Activated naive CD8-positive, alpha-beta T cell treated with anti-CD3 and anti-CD28 coated beads for 36 hours (primary cell): ENCODE measurements around the gene ALDH1A2. TPM values are rescaled to one million over a fixed set of nuclear protein-coding genes. Genes with fewer than 3 reads are reported as not detected.
A peak's percentile ranks its signal among the peaks of the same experiment; 100 is the strongest.
"Not testable (repeated sequence)": the region's sequence is repeated elsewhere in the genome, so short reads cannot be mapped to it uniquely, and the experiment has no call there.

Experiments used
- DNase-seq: peaks from one replicate; pipeline ENCODE4 v3.0.0; 2021
- H3K27ac Mint-ChIP-seq: one replicate; pipeline ENCODE4 v1.8.0; 2022; ENCODE audit warnings: mild to moderate bottlenecking, moderate library complexity, mixed read lengths
- H3K27me3 Mint-ChIP-seq: one replicate; pipeline ENCODE4 v1.8.0; 2022; ENCODE audit warnings: mild to moderate bottlenecking, mixed read lengths
- H3K36me3 Mint-ChIP-seq: one replicate; pipeline ENCODE4 v1.8.0; 2021; ENCODE audit warnings: mild to moderate bottlenecking, mixed read lengths
- H3K4me1 Mint-ChIP-seq: one replicate; pipeline ENCODE4 v1.8.0; 2021; ENCODE audit warnings: mixed read lengths
- H3K4me3 Mint-ChIP-seq: one replicate; pipeline ENCODE4 v1.8.0; 2022; ENCODE audit warnings: mild to moderate bottlenecking, moderate library complexity, mixed read lengths
- H3K9me3 Mint-ChIP-seq: one replicate; pipeline ENCODE4 v1.8.0; 2022; ENCODE audit warnings: mixed read lengths
- total RNA-seq, 2 experiments: library from RNA; stranded (reverse); gene quantifications; one replicate each; pipeline ENCODE4 v1.2.3, GENCODE V29; 2021

ALDH1A2 gene
- under 1 TPM; 0.35 to 0.90 TPM for total RNA-seq

- H3K36me3 Mint-ChIP-seq: no peaks in the 10 kb centered on the region
- peaks cover 61% of the 10 kb centered on the region for H3K27me3 Mint-ChIP-seq
- H3K4me1 Mint-ChIP-seq: peaks cover 2% of the 10 kb centered on the region
- H3K9me3 Mint-ChIP-seq: peaks cover 3% of the 10 kb centered on the region
- no peak within 1 kb of the TSS for H3K27ac Mint-ChIP-seq
- H3K4me3 Mint-ChIP-seq: peak within 1 kb of the TSS; percentile 48
- DNase-seq: peak; percentile 5
Measured at GRCh38 chr15:58065445-58066041, at the start of gene ALDH1A2. ALDH1A2 (minus strand) TSS chr15:58065711; CDS start chr15:58065650, 61 bp downstream.

- no peak overlapping the region for H3K27ac Mint-ChIP-seq
- H3K4me1 Mint-ChIP-seq: no peaks in the 10 kb centered on the region
- no peak for DNase-seq
- H3K27me3 Mint-ChIP-seq: peaks cover 16% of the 10 kb centered on the region
- H3K4me3 Mint-ChIP-seq: no peak overlapping the region
- H3K36me3 Mint-ChIP-seq: no peaks in the 10 kb centered on the region
- H3K9me3 Mint-ChIP-seq: no peaks in the 10 kb centered on the region
Measured at GRCh38 chr15:58114812-58115211, 49.3 kb upstream of the ALDH1A2 start.

- Mint-ChIP-seq H3K27ac (no peak overlapping the region), H3K36me3 (no peaks in the 10 kb centered on the region), H3K9me3 (no peaks in the 10 kb centered on the region), H3K27me3 (peaks cover 16% of the 10 kb centered on the region), H3K4me3 (no peak overlapping the region), H3K4me1 (no peaks in the 10 kb centered on the region)
- no peak for DNase-seq
Measured at GRCh38 chr15:58114388-58114787, 48.9 kb upstream of the ALDH1A2 start.

GRCh38 chr15:58113358-58113757 lies 47.8 kb upstream of the ALDH1A2 start:
- H3K4me3 Mint-ChIP-seq, DNase-seq, H3K27ac Mint-ChIP-seq, H3K36me3 Mint-ChIP-seq, H3K9me3 Mint-ChIP-seq, H3K4me1 Mint-ChIP-seq: not testable (repeated sequence)
- H3K27me3 Mint-ChIP-seq: peaks cover 16% of the 10 kb centered on the region

- Mint-ChIP-seq H3K27me3 (peaks cover 19% of the 10 kb centered on the region), H3K27ac (no peak overlapping the region), H3K4me3 (no peak overlapping the region), H3K9me3 (no peaks in the 10 kb centered on the region), H3K36me3 (no peaks in the 10 kb centered on the region), H3K4me1 (no peaks in the 10 kb centered on the region)
- no peak for DNase-seq
Measured at GRCh38 chr15:58111718-58112104, 46.2 kb upstream of the ALDH1A2 start.

- no peak overlapping the region for H3K27ac Mint-ChIP-seq
- H3K4me3 Mint-ChIP-seq: no peak overlapping the region
- H3K9me3 Mint-ChIP-seq: no peaks in the 10 kb centered on the region
- no peak for DNase-seq
- no peaks in the 10 kb centered on the region for H3K4me1 Mint-ChIP-seq
- peaks cover 19% of the 10 kb centered on the region for H3K27me3 Mint-ChIP-seq
- H3K36me3 Mint-ChIP-seq: no peaks in the 10 kb centered on the region
Measured at GRCh38 chr15:58110999-58111717, 45.6 kb upstream of the ALDH1A2 start.

GRCh38 chr15:58109419-58109818 lies 43.9 kb upstream of the ALDH1A2 start:
- H3K9me3 Mint-ChIP-seq: no peaks in the 10 kb centered on the region
- no peaks in the 10 kb centered on the region for H3K4me1 Mint-ChIP-seq
- peaks cover 25% of the 10 kb centered on the region for H3K27me3 Mint-ChIP-seq
- no peaks in the 10 kb centered on the region for H3K36me3 Mint-ChIP-seq
- DNase-seq: no peak
- H3K4me3 Mint-ChIP-seq: no peak overlapping the region
- no peak overlapping the region for H3K27ac Mint-ChIP-seq

- Mint-ChIP-seq H3K27ac (no peak overlapping the region), H3K4me1 (no peaks in the 10 kb centered on the region), H3K4me3 (no peak overlapping the region), H3K27me3 (peaks cover 33% of the 10 kb centered on the region), H3K9me3 (no peaks in the 10 kb centered on the region), H3K36me3 (no peaks in the 10 kb centered on the region)
- DNase-seq: no peak
Measured at GRCh38 chr15:58108117-58108516, 42.6 kb upstream of the ALDH1A2 start.

- H3K27ac Mint-ChIP-seq: no peak overlapping the region
- no peak for DNase-seq
- no peaks in the 10 kb centered on the region for H3K9me3 Mint-ChIP-seq
- H3K4me1 Mint-ChIP-seq: no peaks in the 10 kb centered on the region
- no peak overlapping the region for H3K4me3 Mint-ChIP-seq
- peaks cover 52% of the 10 kb centered on the region for H3K27me3 Mint-ChIP-seq
- H3K36me3 Mint-ChIP-seq: no peaks in the 10 kb centered on the region
Measured at GRCh38 chr15:58103482-58103881, 38.0 kb upstream of the ALDH1A2 start.

GRCh38 chr15:58096529-58097084 lies 31.1 kb upstream of the ALDH1A2 start:
- Mint-ChIP-seq H3K27me3 (peaks cover 39% of the 10 kb centered on the region), H3K36me3 (no peaks in the 10 kb centered on the region), H3K9me3 (peaks cover 3% of the 10 kb centered on the region)

GRCh38 chr15:58095415-58095814 lies 29.9 kb upstream of the ALDH1A2 start:
- Mint-ChIP-seq H3K9me3 (peaks cover 5% of the 10 kb centered on the region), H3K4me1 (no peaks in the 10 kb centered on the region), H3K27me3 (peaks cover 30% of the 10 kb centered on the region), H3K27ac (no peak overlapping the region), H3K36me3 (no peaks in the 10 kb centered on the region), H3K4me3 (no peak overlapping the region)
- no peak for DNase-seq

More at GRCh38 chr15:58096529-58097084, 31.1 kb upstream of the ALDH1A2 start:
- Mint-ChIP-seq H3K4me3 (no peak overlapping the region), H3K4me1 (no peaks in the 10 kb centered on the region), H3K27ac (no peak overlapping the region)
- no peak for DNase-seq

- peaks cover 5% of the 10 kb centered on the region for H3K9me3 Mint-ChIP-seq
- no peak overlapping the region for H3K4me3 Mint-ChIP-seq
- DNase-seq: no peak
- H3K4me1 Mint-ChIP-seq: peaks cover 3% of the 10 kb centered on the region
- peaks cover 42% of the 10 kb centered on the region for H3K27me3 Mint-ChIP-seq
- H3K36me3 Mint-ChIP-seq: peaks cover 1% of the 10 kb centered on the region
- H3K27ac Mint-ChIP-seq: no peak overlapping the region
Measured at GRCh38 chr15:58087871-58088270, 22.4 kb upstream of the ALDH1A2 start.

- H3K4me3 Mint-ChIP-seq: no peak overlapping the region
- no peak overlapping the region for H3K27ac Mint-ChIP-seq
- peaks cover 1% of the 10 kb centered on the region for H3K36me3 Mint-ChIP-seq
- no peak for DNase-seq
- peaks cover 4% of the 10 kb centered on the region for H3K9me3 Mint-ChIP-seq
- H3K4me1 Mint-ChIP-seq: peaks cover 3% of the 10 kb centered on the region
- peaks cover 35% of the 10 kb centered on the region for H3K27me3 Mint-ChIP-seq
Measured at GRCh38 chr15:58086491-58086890, 21.0 kb upstream of the ALDH1A2 start.

- no peak overlapping the region for H3K4me3 Mint-ChIP-seq
- peaks cover 3% of the 10 kb centered on the region for H3K4me1 Mint-ChIP-seq
- no peak overlapping the region for H3K27ac Mint-ChIP-seq
- no peak for DNase-seq
- H3K9me3 Mint-ChIP-seq: no peaks in the 10 kb centered on the region
- no peaks in the 10 kb centered on the region for H3K36me3 Mint-ChIP-seq
- H3K27me3 Mint-ChIP-seq: peaks cover 38% of the 10 kb centered on the region
Measured at GRCh38 chr15:58083526-58083925, 18.0 kb upstream of the ALDH1A2 start.

GRCh38 chr15:58081891-58082290 lies 16.4 kb upstream of the ALDH1A2 start:
- Mint-ChIP-seq H3K27me3 (peaks cover 37% of the 10 kb centered on the region), H3K4me1 (peaks cover 3% of the 10 kb centered on the region), H3K36me3 (no peaks in the 10 kb centered on the region), H3K9me3 (no peaks in the 10 kb centered on the region), H3K4me3 (no peak overlapping the region), H3K27ac (no peak overlapping the region)
- no peak for DNase-seq

GRCh38 chr15:58081456-58081855 lies 15.9 kb upstream of the ALDH1A2 start:
- H3K4me3 Mint-ChIP-seq: no peak overlapping the region
- no peaks in the 10 kb centered on the region for H3K4me1 Mint-ChIP-seq
- DNase-seq: no peak
- no peak overlapping the region for H3K27ac Mint-ChIP-seq
- no peaks in the 10 kb centered on the region for H3K36me3 Mint-ChIP-seq
- no peaks in the 10 kb centered on the region for H3K9me3 Mint-ChIP-seq
- H3K27me3 Mint-ChIP-seq: peaks cover 33% of the 10 kb centered on the region
